ENCODE measurements around the gene IKZF1. TPM values are rescaled to one million over a fixed set of nuclear protein-coding genes. Genes with fewer than 3 reads are reported as not detected.

Gene IKZF1
- total RNA-seq, 3 donors from 2014 or later: 14.2 to 21.4 (median 21.3) TPM

DNA sequence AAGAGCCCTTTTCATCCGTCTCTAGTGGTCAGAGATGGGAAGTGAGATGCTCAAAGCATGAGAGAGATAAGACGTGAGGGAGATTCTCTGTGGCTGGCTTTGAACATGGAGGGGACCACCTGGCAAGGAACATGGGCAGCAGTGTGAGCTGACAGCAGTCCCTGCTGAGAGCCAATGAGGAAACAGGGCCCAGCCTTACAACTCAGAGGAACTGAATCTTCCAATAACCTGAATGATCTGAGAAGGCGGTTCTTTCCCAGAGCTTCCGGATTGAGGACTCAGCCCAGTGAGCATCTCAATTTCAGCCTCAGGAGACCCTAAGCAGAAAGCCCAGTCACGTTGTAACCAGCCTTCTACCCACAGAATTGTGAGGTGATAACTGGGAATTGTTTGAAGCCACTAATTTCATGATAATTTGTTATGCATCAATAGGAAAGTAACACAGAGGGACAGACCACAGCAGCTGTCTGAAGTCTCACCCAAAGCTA lies 33.9 kb upstream of the IKZF1 start:
- Histone ChIP-seq H3K36me3 (no peaks in the 10 kb centered on the region), H3K4me1 (no peaks in the 10 kb centered on the region), H3K27ac (no peak overlapping the region), H3K9me3 (no peaks in the 10 kb centered on the region), H3K4me3 (no peak overlapping the region), H3K27me3 (peaks cover 0 to 3% of the 10 kb centered on the region in 2 donors)
- TF ChIP-seq POLR2A (IDR thresholded peaks at IDR 0.05): no peak
- TF ChIP-seq, protein P1, sequence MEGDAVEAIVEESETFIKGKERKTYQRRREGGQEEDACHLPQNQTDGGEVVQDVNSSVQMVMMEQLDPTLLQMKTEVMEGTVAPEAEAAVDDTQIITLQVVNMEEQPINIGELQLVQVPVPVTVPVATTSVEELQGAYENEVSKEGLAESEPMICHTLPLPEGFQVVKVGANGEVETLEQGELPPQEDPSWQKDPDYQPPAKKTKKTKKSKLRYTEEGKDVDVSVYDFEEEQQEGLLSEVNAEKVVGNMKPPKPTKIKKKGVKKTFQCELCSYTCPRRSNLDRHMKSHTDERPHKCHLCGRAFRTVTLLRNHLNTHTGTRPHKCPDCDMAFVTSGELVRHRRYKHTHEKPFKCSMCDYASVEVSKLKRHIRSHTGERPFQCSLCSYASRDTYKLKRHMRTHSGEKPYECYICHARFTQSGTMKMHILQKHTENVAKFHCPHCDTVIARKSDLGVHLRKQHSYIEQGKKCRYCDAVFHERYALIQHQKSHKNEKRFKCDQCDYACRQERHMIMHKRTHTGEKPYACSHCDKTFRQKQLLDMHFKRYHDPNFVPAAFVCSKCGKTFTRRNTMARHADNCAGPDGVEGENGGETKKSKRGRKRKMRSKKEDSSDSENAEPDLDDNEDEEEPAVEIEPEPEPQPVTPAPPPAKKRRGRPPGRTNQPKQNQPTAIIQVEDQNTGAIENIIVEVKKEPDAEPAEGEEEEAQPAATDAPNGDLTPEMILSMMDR (IDR thresholded peaks at IDR 0.05): no peak
- no peak for TF ChIP-seq POLR2AphosphoS5 (IDR thresholded peaks at IDR 0.05)
- intact Hi-C loops (cut with DNase I; ENCODE audit: low total_unique reads): no loop called here
- DNase-seq (ENCODE audit: low spot score in 2 of 2): no peak

DNA sequence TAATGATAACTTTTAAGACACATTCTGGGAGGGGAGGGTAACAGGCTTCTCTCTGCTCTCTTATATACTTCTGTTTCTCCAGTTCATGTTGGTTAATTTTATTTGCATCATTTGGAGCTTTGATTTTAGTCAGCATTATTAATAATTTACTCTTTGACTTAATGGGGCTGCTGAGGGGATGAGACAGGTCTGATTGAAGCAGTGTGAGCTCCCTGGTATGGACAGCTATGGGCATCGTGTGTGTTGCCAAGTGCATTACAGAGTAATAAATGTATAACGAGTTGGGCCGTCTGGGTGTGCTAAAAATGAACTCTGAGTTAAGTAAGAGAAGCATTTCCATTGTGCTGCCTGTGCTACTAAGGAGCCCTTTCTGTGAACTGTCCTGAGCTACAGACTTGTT lies 31.7 kb upstream of the IKZF1 start:
- no peak for DNase-seq (ENCODE audit: low spot score in 2 of 2)
- no peak for TF ChIP-seq POLR2AphosphoS5 (IDR thresholded peaks at IDR 0.05)
- intact Hi-C loops (cut with DNase I; ENCODE audit: low total_unique reads): no loop called here
- H3K27me3 ChIP-seq: peaks cover 0 to 3% of the 10 kb centered on the region in 2 donors
- H3K4me1 ChIP-seq: no peaks in the 10 kb centered on the region
- H3K36me3 ChIP-seq: no peaks in the 10 kb centered on the region
- no peak overlapping the region for H3K27ac ChIP-seq
- H3K9me3 ChIP-seq: no peaks in the 10 kb centered on the region
- no peak overlapping the region for H3K4me3 ChIP-seq

DNA sequence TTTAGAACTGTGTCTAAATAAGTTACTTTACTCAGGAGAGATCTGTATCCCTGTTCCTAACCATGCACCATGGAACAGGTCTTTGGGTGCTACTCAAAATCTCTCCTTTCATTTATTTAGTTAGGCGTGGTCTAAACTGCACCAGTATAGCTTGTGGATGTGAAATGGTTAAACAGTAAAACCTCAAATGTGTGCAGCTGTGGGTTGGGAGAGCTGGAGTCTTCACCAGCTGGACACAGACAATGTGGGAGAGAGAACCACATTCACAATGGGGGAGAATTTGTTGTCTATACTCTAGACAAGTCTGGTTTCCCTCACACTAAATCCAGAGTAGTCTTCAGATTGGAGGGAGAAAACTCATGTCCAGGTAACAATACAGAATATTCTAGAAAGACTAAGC lies 31.2 kb upstream of the IKZF1 start:
- Histone ChIP-seq H3K4me3 (no peak overlapping the region), H3K9me3 (no peaks in the 10 kb centered on the region), H3K27me3 (peaks cover 0 to 3% of the 10 kb centered on the region in 2 donors), H3K36me3 (no peaks in the 10 kb centered on the region), H3K4me1 (no peaks in the 10 kb centered on the region), H3K27ac (no peak overlapping the region)
- intact Hi-C loops (cut with DNase I; ENCODE audit: low total_unique reads): no loop called here
- TF ChIP-seq POLR2A (IDR thresholded peaks at IDR 0.05) (no peak), POLR2AphosphoS5 (IDR thresholded peaks at IDR 0.05) (no peak)
- TF ChIP-seq, protein P1 (IDR thresholded peaks at IDR 0.05): no peak
- no peak for DNase-seq (ENCODE audit: low spot score in 2 of 2)

DNA sequence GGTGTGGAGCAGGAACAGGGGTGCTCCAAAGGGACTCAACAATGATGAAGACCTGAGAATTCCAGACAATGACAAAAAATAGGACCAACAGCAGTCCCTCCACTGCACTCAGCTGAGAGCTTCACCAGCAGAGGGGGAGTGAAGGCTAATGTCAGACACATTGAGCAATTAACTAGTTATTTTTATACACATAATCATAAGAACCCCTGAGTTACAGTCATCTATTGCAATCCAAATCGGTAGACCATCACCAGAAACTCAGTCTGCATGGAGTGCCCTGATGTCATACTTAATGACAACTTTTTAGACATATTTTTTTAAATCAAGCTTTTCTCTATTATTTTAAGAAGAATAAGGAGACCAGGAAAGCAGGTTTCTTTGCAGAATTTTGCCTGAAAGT lies 30.6 kb upstream of the IKZF1 start:
- H3K4me3 ChIP-seq: no peak overlapping the region
- H3K27me3 ChIP-seq: peaks cover 0 to 3% of the 10 kb centered on the region in 2 donors
- intact Hi-C loops (cut with DNase I; ENCODE audit: low total_unique reads): no loop called here
- TF ChIP-seq, protein P1 (IDR thresholded peaks at IDR 0.05): no peak
- TF ChIP-seq POLR2A (IDR thresholded peaks at IDR 0.05) (no peak), POLR2AphosphoS5 (IDR thresholded peaks at IDR 0.05) (no peak)
- H3K27ac ChIP-seq: no peak overlapping the region
- no peaks in the 10 kb centered on the region for H3K36me3 ChIP-seq
- H3K4me1 ChIP-seq: no peaks in the 10 kb centered on the region
- DNase-seq (ENCODE audit: low spot score in 2 of 2): no peak
- no peaks in the 10 kb centered on the region for H3K9me3 ChIP-seq

DNA sequence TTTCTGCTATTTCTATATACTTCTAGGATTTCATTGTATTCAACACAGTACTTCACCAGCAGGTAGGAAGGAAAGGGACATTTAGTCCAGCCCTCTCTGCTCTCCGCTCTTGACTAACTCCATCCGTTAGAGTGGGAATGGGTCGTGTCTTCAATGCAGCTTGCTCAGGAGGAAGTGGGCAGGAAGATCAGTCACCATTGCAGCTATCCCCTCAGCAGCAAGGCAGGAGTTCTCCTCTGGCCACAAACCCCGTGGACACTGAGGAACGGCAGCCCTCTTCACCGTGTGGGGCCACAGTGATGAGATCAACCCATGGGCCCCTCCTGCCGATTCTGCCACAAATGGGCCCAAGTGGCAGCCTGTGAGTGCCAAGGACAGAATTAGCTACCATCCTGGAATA lies 30.2 kb upstream of the IKZF1 start:
- H3K9me3 ChIP-seq: no peaks in the 10 kb centered on the region
- H3K27ac ChIP-seq: no peak overlapping the region
- DNase-seq (ENCODE audit: low spot score in 2 of 2): no peak
- intact Hi-C loops (cut with DNase I; ENCODE audit: low total_unique reads): no loop called here
- H3K27me3 ChIP-seq: peaks cover 0 to 3% of the 10 kb centered on the region in 2 donors
- no peaks in the 10 kb centered on the region for H3K4me1 ChIP-seq
- TF ChIP-seq, protein P1 (IDR thresholded peaks at IDR 0.05): no peak
- no peak for TF ChIP-seq POLR2AphosphoS5 (IDR thresholded peaks at IDR 0.05)
- H3K36me3 ChIP-seq: no peaks in the 10 kb centered on the region
- H3K4me3 ChIP-seq: no peak overlapping the region

DNA sequence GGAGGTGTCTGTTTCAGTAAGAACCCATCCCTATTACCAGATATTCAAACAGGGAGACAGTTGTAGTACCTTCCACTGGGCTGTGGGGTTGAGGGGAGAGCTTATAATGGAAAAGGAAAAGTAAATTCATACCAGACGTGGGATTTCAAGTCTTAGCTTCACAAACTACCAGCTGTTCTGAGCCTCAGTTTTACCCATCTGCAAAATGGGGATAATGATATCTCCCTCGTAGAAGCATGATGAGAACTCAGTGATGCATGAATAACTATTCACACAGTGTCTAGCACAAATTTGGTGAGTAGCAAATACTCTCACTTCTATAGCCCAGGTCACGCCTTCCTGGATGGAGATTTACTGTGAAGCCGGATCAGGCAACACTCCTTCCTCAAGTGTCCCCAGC lies 29.1 kb upstream of the IKZF1 start:
- no peaks in the 10 kb centered on the region for H3K36me3 ChIP-seq
- H3K27me3 ChIP-seq: peaks cover 0 to 3% of the 10 kb centered on the region in 2 donors
- intact Hi-C loops (cut with DNase I; ENCODE audit: low total_unique reads): no loop called here
- no peaks in the 10 kb centered on the region for H3K4me1 ChIP-seq
- DNase-seq (ENCODE audit: low spot score in 2 of 2): no peak
- H3K4me3 ChIP-seq: no peak overlapping the region
- no peaks in the 10 kb centered on the region for H3K9me3 ChIP-seq
- no peak for TF ChIP-seq POLR2A (IDR thresholded peaks at IDR 0.05)
- TF ChIP-seq POLR2AphosphoS5 (IDR thresholded peaks at IDR 0.05): no peak
- TF ChIP-seq, protein P1 (IDR thresholded peaks at IDR 0.05): no peak
- H3K27ac ChIP-seq: no peak overlapping the region
